Neural cell (in vitro differentiated cells): Measurements from ENCODE around the gene PLEKHA4.

Experiments
- EZH2 ChIP-seq: fragments of 200-600, 300-800 bp; shearing (Covaris generic), sonication (generic); IDR thresholded peaks from 2 replicates; pipeline ENCODE4 v1.6.1; 2014; ENCODE audit warnings: antibody characterized with exemption, low read length, borderline replicate concordance, mild to moderate bottlenecking; ENCODE audit not compliant: insufficient read depth, poor library complexity, severe bottlenecking
- POLR2AphosphoS5 ChIP-seq: IDR thresholded peaks from 2 replicates; pipeline ENCODE4 v1.6.1; 2012

DNA sequence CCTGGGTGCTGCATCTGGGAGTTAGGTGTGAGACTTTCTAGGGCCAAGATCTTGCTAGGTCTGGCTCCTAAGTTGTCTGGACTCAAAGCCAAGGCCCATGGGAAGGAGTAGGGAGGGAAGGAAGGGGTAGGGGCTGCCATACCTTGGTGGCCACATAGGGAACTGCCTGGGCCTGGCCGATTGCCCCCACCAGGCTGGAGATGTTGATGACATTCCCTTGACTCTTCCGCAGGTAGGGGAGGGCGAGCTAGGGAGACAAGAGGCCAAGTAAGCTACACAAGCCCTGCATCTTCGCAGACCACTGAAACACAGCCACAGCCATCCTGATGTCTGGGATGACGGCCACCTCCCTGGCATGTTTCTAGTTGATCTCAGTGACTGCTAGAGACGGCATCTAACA lies 53.5 kb downstream of the PLEKHA4 start:
- TF ChIP-seq EZH2 (no peak), POLR2AphosphoS5 (no peak)
